Glomerular endothelial cell (primary cell): ENCODE measurements around the gene RCVRN. TPM values are rescaled to one million over a fixed set of nuclear protein-coding genes. Genes with fewer than 3 reads are reported as not detected.

Experiments
- DNase-seq: peaks from one replicate; pipeline ENCODE4 v3.0.0-alpha.2; 2011; ENCODE audit warnings: low read depth, low spot score; ENCODE audit errors: extremely low read depth
- total RNA-seq: library from RNA; depleted of rRNA; stranded (reverse); fragments of >200 nt; gene quantifications from 2 replicates; pipeline ENCODE4 v1.2.3, GENCODE V29; 2015

Gene RCVRN
- total RNA-seq, 1 donor from 2014 or later: not detected

- DNase-seq: no peak
Measured at GRCh38 chr17:9899280-9900043, 5.6 kb downstream of the RCVRN start.

GRCh38 chr17:9898812-9899211 is 6.3 kb downstream of the RCVRN start:
- DNase-seq: no peak

- DNase-seq: no peak
Measured at GRCh38 chr17:9897372-9897968, 7.6 kb downstream of the RCVRN start.

GRCh38 chr17:9895923-9896322 is 9.1 kb downstream of the RCVRN start:
- DNase-seq: no peak

- DNase-seq: no peak
Measured at GRCh38 chr17:9894231-9894630, 10.8 kb downstream of the RCVRN start.

GRCh38 chr17:9893411-9894012 is 11.6 kb downstream of the RCVRN start:
- no peak for DNase-seq

- no peak for DNase-seq
Measured at GRCh38 chr17:9890124-9890523, 14.9 kb downstream of the RCVRN start.

- no peak for DNase-seq
Measured at GRCh38 chr17:9887508-9887907, 17.6 kb downstream of the RCVRN start.

- no peak for DNase-seq
Measured at GRCh38 chr17:9886141-9886930, 18.7 kb downstream of the RCVRN start.

- DNase-seq: no peak
Measured at GRCh38 chr17:9883451-9883850, 21.6 kb downstream of the RCVRN start.

- no peak for DNase-seq
Measured at GRCh38 chr17:9880582-9880999, 24.5 kb downstream of the RCVRN start.

GRCh38 chr17:9878786-9879525 is 26.1 kb downstream of the RCVRN start:
- DNase-seq: no peak

- DNase-seq: no peak
Measured at GRCh38 chr17:9878356-9878755, 26.7 kb downstream of the RCVRN start.

GRCh38 chr17:9875441-9875840 is 29.6 kb downstream of the RCVRN start:
- DNase-seq: no peak

GRCh38 chr17:9874722-9875121 is 30.3 kb downstream of the RCVRN start:
- DNase-seq: no peak

GRCh38 chr17:9872852-9873251 is 32.2 kb downstream of the RCVRN start:
- no peak for DNase-seq

- no peak for DNase-seq
Measured at GRCh38 chr17:9868552-9868951, 36.5 kb downstream of the RCVRN start.

GRCh38 chr17:9865586-9865985 is 39.5 kb downstream of the RCVRN start:
- DNase-seq: no peak

- DNase-seq: no peak
Measured at GRCh38 chr17:9862949-9863348, 42.1 kb downstream of the RCVRN start.

GRCh38 chr17:9862220-9862619 is 42.9 kb downstream of the RCVRN start:
- DNase-seq: no peak

GRCh38 chr17:9860851-9861250 is 44.2 kb downstream of the RCVRN start:
- DNase-seq: no peak
